OCI-LY3 (cell line): ENCODE results near the gene MED29.

Experiments used
- H2AFZ ChIP-seq: fragments of 200-600, 300-600 bp; shearing (Covaris generic); 2 replicates; pipeline ENCODE4 v1.6.0; 2014; ENCODE audit warnings: antibody characterized with exemption, low read depth, low read length
- H3K27ac ChIP-seq: fragments of 200-600, 300-600 bp; sonication (generic); 2 replicates; pipeline ENCODE4 v1.5.1; 2014; ENCODE audit warnings: mild to moderate bottlenecking, low read length, moderate library complexity, mixed read lengths
- H3K27me3 ChIP-seq: fragments of 200-600, 300-600 bp; sonication (generic); 2 replicates; pipeline ENCODE4 v1.6.1; 2014; ENCODE audit warnings: low read depth, low read length, mixed read lengths
- H3K36me3 ChIP-seq: fragments of 200-600, 300-600 bp; sonication (generic); replicated peaks from 2 replicates; pipeline ENCODE3; 2014; ENCODE audit warnings: low read depth, low read length, mixed read lengths
- H3K4me1 ChIP-seq: fragments of 300-600, 200-600 bp; sonication (generic); 2 replicates; pipeline ENCODE4 v1.6.1; 2014; ENCODE audit warnings: low read length, mixed read lengths
- H3K4me2 ChIP-seq: fragments of 200-600, 300-600 bp; sonication (generic); 2 replicates; pipeline ENCODE4 v1.6.1; 2014; ENCODE audit warnings: low read length, mixed read lengths
- H3K4me3 ChIP-seq: fragments of 300-600, 200-600 bp; sonication (generic); 2 replicates; pipeline ENCODE4 v1.5.1; 2014; ENCODE audit warnings: antibody characterized with exemption, mild to moderate bottlenecking, low read length, moderate library complexity
- H3K79me2 ChIP-seq: fragments of 300-600, 200-600 bp; shearing (Covaris generic); 2 replicates; pipeline ENCODE4 v1.6.1; 2014; ENCODE audit warnings: mild to moderate bottlenecking, low read length, mixed read lengths
- H3K9ac ChIP-seq: fragments of 300-600, 200-600 bp; shearing (Covaris generic); 2 replicates; pipeline ENCODE4 v1.6.0; 2014; ENCODE audit warnings: mild to moderate bottlenecking, low read length, moderate library complexity
- H3K9me3 ChIP-seq: fragments of 200-600, 300-600 bp; shearing (Covaris generic); 2 replicates; pipeline ENCODE4 v1.6.1; 2014; ENCODE audit warnings: low read length, mixed read lengths; ENCODE audit not compliant: insufficient read depth
- H4K20me1 ChIP-seq: fragments of 200-600, 300-600 bp; sonication (generic); 2 replicates; pipeline ENCODE4 v1.6.1; 2016; ENCODE audit warnings: low read length, mixed read lengths; ENCODE audit not compliant: insufficient read depth
- EZH2phosphoT487 ChIP-seq: fragments of 200-600 bp; shearing (Covaris generic); IDR thresholded peaks from 2 replicates; pipeline ENCODE4 v1.6.1; 2018; ENCODE audit warnings: antibody characterized with exemption, mixed run types, low read depth
- TF ChIP-seq, protein P1 (sequence below): fragments of 200-600, 300-600 bp; sonication (generic); IDR thresholded peaks from 2 replicates; pipeline ENCODE4 v1.5.1; 2014; ENCODE audit warnings: antibody characterized with exemption, low read length, low read depth

The MED29 gene

GRCh38 chr19:39411081-39411831, 20.1 kb downstream of the MED29 start:
- Histone ChIP-seq H3K9me3 (no peaks in the 10 kb centered on the region), H3K79me2 (peaks cover 55% of the 10 kb centered on the region), H3K36me3 (peaks cover 38% of the 10 kb centered on the region), H3K4me1 (peaks cover 28% of the 10 kb centered on the region), H3K4me3 (peak overlapping the region; percentile 88), H3K9ac (peak overlapping the region; percentile 97), H3K27ac (peak overlapping the region; percentile 93), H3K4me2 (peak overlapping the region; percentile 96), H2AFZ (no peak overlapping the region), H3K27me3 (no peaks in the 10 kb centered on the region), H4K20me1 (peaks cover 25% of the 10 kb centered on the region)
- no peak for TF ChIP-seq EZH2phosphoT487
- TF ChIP-seq, protein P1, sequence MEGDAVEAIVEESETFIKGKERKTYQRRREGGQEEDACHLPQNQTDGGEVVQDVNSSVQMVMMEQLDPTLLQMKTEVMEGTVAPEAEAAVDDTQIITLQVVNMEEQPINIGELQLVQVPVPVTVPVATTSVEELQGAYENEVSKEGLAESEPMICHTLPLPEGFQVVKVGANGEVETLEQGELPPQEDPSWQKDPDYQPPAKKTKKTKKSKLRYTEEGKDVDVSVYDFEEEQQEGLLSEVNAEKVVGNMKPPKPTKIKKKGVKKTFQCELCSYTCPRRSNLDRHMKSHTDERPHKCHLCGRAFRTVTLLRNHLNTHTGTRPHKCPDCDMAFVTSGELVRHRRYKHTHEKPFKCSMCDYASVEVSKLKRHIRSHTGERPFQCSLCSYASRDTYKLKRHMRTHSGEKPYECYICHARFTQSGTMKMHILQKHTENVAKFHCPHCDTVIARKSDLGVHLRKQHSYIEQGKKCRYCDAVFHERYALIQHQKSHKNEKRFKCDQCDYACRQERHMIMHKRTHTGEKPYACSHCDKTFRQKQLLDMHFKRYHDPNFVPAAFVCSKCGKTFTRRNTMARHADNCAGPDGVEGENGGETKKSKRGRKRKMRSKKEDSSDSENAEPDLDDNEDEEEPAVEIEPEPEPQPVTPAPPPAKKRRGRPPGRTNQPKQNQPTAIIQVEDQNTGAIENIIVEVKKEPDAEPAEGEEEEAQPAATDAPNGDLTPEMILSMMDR, result no peak

DNA sequence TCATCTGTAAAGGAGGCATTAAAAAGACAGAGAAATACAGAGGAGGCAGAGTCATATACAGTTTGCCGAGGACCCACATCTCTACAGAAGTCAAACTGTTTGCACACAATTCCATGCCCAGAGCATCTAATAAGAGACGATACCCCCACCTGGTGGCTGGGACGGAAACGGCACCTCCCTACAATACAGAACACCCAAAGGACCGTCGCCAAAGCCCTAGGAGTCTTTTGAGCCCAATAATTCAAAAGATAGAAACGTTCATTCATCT, 20.6 kb downstream of the MED29 start:
- H3K79me2 ChIP-seq, result peaks cover 54% of the 10 kb centered on the region
- H3K4me1 ChIP-seq, result peaks cover 28% of the 10 kb centered on the region
- peak overlapping the region; percentile 96 for H3K4me2 ChIP-seq
- H3K9me3 ChIP-seq, result no peaks in the 10 kb centered on the region
- H2AFZ ChIP-seq, result no peak overlapping the region
- peaks cover 25% of the 10 kb centered on the region for H4K20me1 ChIP-seq
- peak overlapping the region; percentile 88 for H3K4me3 ChIP-seq
- peak overlapping the region; percentile 93 for H3K27ac ChIP-seq
- TF ChIP-seq EZH2phosphoT487, result no peak
- TF ChIP-seq, protein P1, result peak; percentile 99
- H3K27me3 ChIP-seq, result no peaks in the 10 kb centered on the region
- peaks cover 39% of the 10 kb centered on the region for H3K36me3 ChIP-seq
- H3K9ac ChIP-seq, result peak overlapping the region; percentile 97

- H3K27me3 ChIP-seq, result no peaks in the 10 kb centered on the region
- peak within 1 kb of the TSS; percentile 100 for H3K9ac ChIP-seq
- peaks cover 49% of the 10 kb centered on the region for H3K79me2 ChIP-seq
- TF ChIP-seq EZH2phosphoT487, result no peak
- TF ChIP-seq, protein P1, result peak; percentile 93
- peak within 1 kb of the TSS; percentile 62 for H2AFZ ChIP-seq
- peaks cover 28% of the 10 kb centered on the region for H3K4me1 ChIP-seq
- H3K36me3 ChIP-seq, result peaks cover 34% of the 10 kb centered on the region
- H3K4me3 ChIP-seq, result peak within 1 kb of the TSS; percentile 95
- peak within 1 kb of the TSS; percentile 93 for H3K27ac ChIP-seq
- peaks cover 23% of the 10 kb centered on the region for H4K20me1 ChIP-seq
- peak within 1 kb of the TSS; percentile 96 for H3K4me2 ChIP-seq
- H3K9me3 ChIP-seq, result no peaks in the 10 kb centered on the region
Measured at GRCh38 chr19:39412100-39412866, 21.1 kb downstream of the MED29 start, which contains the start of gene PLEKHG2. PLEKHG2 (plus strand) TSS chr19:39412669; CDS start chr19:39414087, 1,418 bp downstream.

GRCh38 chr19:39412867-39413271, 21.7 kb downstream of the MED29 start:
- Histone ChIP-seq H3K27me3 (no peaks in the 10 kb centered on the region), H3K9ac (peak overlapping the region; percentile 100), H3K9me3 (no peaks in the 10 kb centered on the region), H3K4me2 (peak overlapping the region; percentile 80), H4K20me1 (peaks cover 17% of the 10 kb centered on the region), H3K79me2 (peaks cover 43% of the 10 kb centered on the region), H3K36me3 (peaks cover 29% of the 10 kb centered on the region), H3K4me3 (peak overlapping the region; percentile 95), H3K4me1 (peaks cover 28% of the 10 kb centered on the region), H2AFZ (peak overlapping the region; percentile 62), H3K27ac (peak overlapping the region; percentile 81)
- TF ChIP-seq EZH2phosphoT487, result no peak
- TF ChIP-seq, protein P1, result no peak; the same call in 1 of the 2 replicates
